Spleen (tissue), 7 donors: ENCODE data around the gene KRTAP4-9.

Experiments used
- CTCF ChIP-seq, 11 experiments: fragments of 200-600 bp in 7 of 11; fragments of 450-650 bp in 4 of 11; sonication (generic) in 4 of 11; IDR thresholded peaks in 8 of 11; conservative IDR thresholded peaks in 3 of 11; 1 replicate in 7 of 11; 2 replicates in 4 of 11; pipeline versions ENCODE4 v1.4.0 to v1.8.0; 2016 to 2021; ENCODE audit warnings: antibody characterized with exemption in 11 of 11, inconsistent platforms in 4 of 11, mild to moderate bottlenecking in 1 of 11
- POLR2A ChIP-seq, 3 donors: fragments of 450-650 bp; IDR thresholded peaks; one replicate each; pipeline ENCODE4 v1.5.1; 2017; ENCODE audit warnings: antibody characterized with exemption in 3 of 3, mild to moderate bottlenecking in 1 of 3
- POLR2AphosphoS5 ChIP-seq, 3 donors: sonication (generic); formaldehyde crosslinking; IDR thresholded peaks; one replicate each; pipeline ENCODE4 v1.5.1; 2017; ENCODE audit warnings: antibody characterized with exemption in 3 of 3
- donor health status: DM: no; HTN: no; CAD: no; lungs with moderate emphysema.
- donor health status: DM: no; HTN: no; CAD: no.
- donor health status: DM: no; HTN: no; CAD: no.

GRCh38 chr17:41111151-41111885 lies 6.1 kb downstream of the KRTAP4-9 start:
- TF ChIP-seq CTCF (IDR thresholded peaks at IDR 0.05 in 8 of 11, conservative IDR thresholded peaks at IDR 0.05 in 3 of 11) (no peak), POLR2AphosphoS5 (IDR thresholded peaks at IDR 0.05) (no peak), POLR2A (IDR thresholded peaks at IDR 0.05) (no peak)
